Measurements from ENCODE around the gene FOXN3. TPM values are rescaled to one million over a fixed set of nuclear protein-coding genes. Genes with fewer than 3 reads are reported as not detected.

Gene FOXN3
- total RNA-seq, 2 donors from 2014 or later, result 42.3 to 61.6 TPM

GRCh38 chr14:89336338-89336737 is 80.7 kb downstream of the FOXN3 start:
- Histone ChIP-seq H3K4me1 (peaks cover 18% of the 10 kb centered on the region), H3K4me3 (no peak overlapping the region), H3K27ac (no peak overlapping the region), H3K9me3 (no peaks in the 10 kb centered on the region), H3K27me3 (no peaks in the 10 kb centered on the region), H3K36me3 (replicated peaks in 1 of 2; ENCODE audit: insufficient read depth in 1 of 2, low read depth in 2 of 2) (no peaks in the 10 kb centered on the region)
- ATAC-seq, result no peak
- TF ChIP-seq POLR2A (IDR thresholded peaks at IDR 0.05), result no peak
- TF ChIP-seq CTCF (IDR thresholded peaks at IDR 0.05), result peak in 3 of 7 experiments; percentile 9 to 38 (median 17)
- intact Hi-C loops (cut with DNase I), result no loop called here
- no peak for DNase-seq
- 78 to 87% methylated on average over 3 of the region's 3 CpGs for WGBS, 2 donors

GRCh38 chr14:89332031-89332430 is 85.0 kb downstream of the FOXN3 start:
- no peak overlapping the region for H3K4me3 ChIP-seq
- H3K27ac ChIP-seq, result no peak overlapping the region
- H3K9me3 ChIP-seq, result no peaks in the 10 kb centered on the region
- no peaks in the 10 kb centered on the region for H3K27me3 ChIP-seq
- no peaks in the 10 kb centered on the region for H3K36me3 ChIP-seq (replicated peaks in 1 of 2; ENCODE audit: insufficient read depth in 1 of 2, low read depth in 2 of 2)
- peaks cover 6% of the 10 kb centered on the region for H3K4me1 ChIP-seq
- WGBS, 2 donors, result 96 to 97% methylated on average over 3 of the region's 3 CpGs
- no peak for DNase-seq
- no peak for ATAC-seq
- intact Hi-C loops (cut with DNase I), result no loop called here
- TF ChIP-seq CTCF (IDR thresholded peaks at IDR 0.05) (no peak), POLR2A (IDR thresholded peaks at IDR 0.05) (no peak)

GRCh38 chr14:89331398-89331797 is 85.6 kb downstream of the FOXN3 start:
- no peak for DNase-seq
- Histone ChIP-seq H3K9me3 (no peaks in the 10 kb centered on the region), H3K27me3 (no peaks in the 10 kb centered on the region), H3K4me1 (peaks cover 6% of the 10 kb centered on the region), H3K36me3 (replicated peaks in 1 of 2; ENCODE audit: insufficient read depth in 1 of 2, low read depth in 2 of 2) (no peaks in the 10 kb centered on the region), H3K27ac (no peak overlapping the region), H3K4me3 (no peak overlapping the region)
- no peak for ATAC-seq
- intact Hi-C loops (cut with DNase I), result no loop called here
- 90 to 95% methylated on average over 5 of the region's 5 CpGs for WGBS, 2 donors
- no peak for TF ChIP-seq CTCF (IDR thresholded peaks at IDR 0.05)
- TF ChIP-seq POLR2A (IDR thresholded peaks at IDR 0.05), result no peak

GRCh38 chr14:89330236-89331002 is 86.6 kb downstream of the FOXN3 start:
- intact Hi-C loops (cut with DNase I), result no loop called here
- H3K4me3 ChIP-seq, result no peak overlapping the region
- H3K4me1 ChIP-seq, result peaks cover 6% of the 10 kb centered on the region
- H3K27me3 ChIP-seq, result no peaks in the 10 kb centered on the region
- WGBS, 2 donors, result 77 to 85% methylated on average over 11 of the region's 11 CpGs
- H3K9me3 ChIP-seq, result no peaks in the 10 kb centered on the region
- DNase-seq, result peak in 2 of 4 donors; percentile 25 to 45
- H3K36me3 ChIP-seq (replicated peaks in 1 of 2; ENCODE audit: insufficient read depth in 1 of 2, low read depth in 2 of 2), result no peaks in the 10 kb centered on the region
- ATAC-seq, result peak; percentile 52
- H3K27ac ChIP-seq, result no peak overlapping the region
- no peak for TF ChIP-seq POLR2A (IDR thresholded peaks at IDR 0.05)
- no peak for TF ChIP-seq CTCF (IDR thresholded peaks at IDR 0.05)

GRCh38 chr14:89327771-89328212 is 89.2 kb downstream of the FOXN3 start:
- no peak for DNase-seq
- H3K36me3 ChIP-seq (replicated peaks in 1 of 2; ENCODE audit: insufficient read depth in 1 of 2, low read depth in 2 of 2), result no peaks in the 10 kb centered on the region
- H3K4me1 ChIP-seq, result peaks cover 6% of the 10 kb centered on the region
- no peak for ATAC-seq
- intact Hi-C loops (cut with DNase I), result no loop called here
- TF ChIP-seq POLR2A (IDR thresholded peaks at IDR 0.05), result no peak
- no peak for TF ChIP-seq CTCF (IDR thresholded peaks at IDR 0.05)
- no peak overlapping the region for H3K4me3 ChIP-seq
- H3K27ac ChIP-seq, result no peak overlapping the region
- 71 to 80% methylated on average over 5 of the region's 5 CpGs for WGBS, 2 donors
- no peaks in the 10 kb centered on the region for H3K9me3 ChIP-seq
- no peaks in the 10 kb centered on the region for H3K27me3 ChIP-seq
